K562 (cell line): ENCODE measurements around the gene TOR1AIP1. TPM values are rescaled to one million over a fixed set of nuclear protein-coding genes. Genes with fewer than 3 reads are reported as not detected.

Experiments used
- ATAC-seq: fragments of 200-7000 bp; cut with Tn5 transposase; 3 replicates; pipeline ENCODE4 v1.9.1; 2020; ENCODE audit warnings: moderate library complexity
- BruUV-seq: library from RNA; stranded (reverse); fragments of 400-500 nt; replicated peaks from 2 replicates; lab custom pipeline; 2021; lab: Mats Ljungman, UMichigan
- CTCF ChIA-PET: fragments of 300-600 bp; formaldehyde crosslinking; extraction: SDS; loops from one replicate; lab custom pipeline; 2021; ENCODE audit warnings: low intra/inter-chr PET ratio; lab: Yijun Ruan, JAX
- POLR2A ChIA-PET: fragments of 300-600, 350-650 bp; sonication (Branson Sonifier 250); formaldehyde crosslinking; extraction: SDS; loops from one replicate; lab custom pipeline; 2021; ENCODE audit warnings: antibody characterized with exemption, inconsistent platforms; lab: Yijun Ruan, JAX
- DNase-seq, 4 experiments: peaks; one replicate each; pipeline versions ENCODE4 v3.0.0 to v3.0.0-alpha.2; 2011 to 2018; ENCODE audit warnings: low spot score in 3 of 4, mixed read lengths in 3 of 4; ENCODE audit errors: extremely low read depth in 1 of 4
- FAIRE-seq: peaks from 2 replicates; lab custom pipeline; 2011; peaks lifted over from hg19 to GRCh38; lab: Jason Lieb, UNC
- H2AFZ ChIP-seq: 2 replicates; pipeline ENCODE4 v1.6.0; 2011; ENCODE audit warnings: low read depth, low read length, control low read depth, inconsistent platforms
- H3K27ac ChIP-seq: fragments of 200-600 bp; 3 replicates; pipeline ENCODE4 v1.8.0; 2011; ENCODE audit warnings: low read depth, mild to moderate bottlenecking, control low read depth, inconsistent platforms, low read length, moderate library complexity, mixed read lengths; ENCODE audit errors: extremely low read depth
- H3K27me3 ChIP-seq, 2 experiments: fragments of 300-600 bp in 1 of 2; 2 replicates in 1 of 2; 3 replicates in 1 of 2; pipeline versions ENCODE4 v1.6.0 to v1.8.0; 2011; ENCODE audit warnings: inconsistent platforms in 2 of 2, low read length in 2 of 2, mild to moderate bottlenecking in 1 of 2, mixed read lengths in 1 of 2, moderate library complexity in 1 of 2; ENCODE audit not compliant: control insufficient read depth in 2 of 2, insufficient read depth in 2 of 2
- H3K36me3 ChIP-seq: fragments of 300-600 bp; 3 replicates; pipeline ENCODE4 v1.8.0; 2011; ENCODE audit warnings: mild to moderate bottlenecking, low read length, inconsistent platforms; ENCODE audit not compliant: control insufficient read depth, insufficient read depth
- H3K4me1 ChIP-seq, 2 experiments: fragments of 200-600 bp in 1 of 2; replicated peaks in 1 of 2; 2 replicates in 1 of 2; 3 replicates in 1 of 2; pipeline versions ENCODE4 v1.5.1 to v1.8.0; 2011; ENCODE audit warnings: inconsistent platforms in 2 of 2, low read length in 2 of 2, mild to moderate bottlenecking in 1 of 2, mixed read lengths in 1 of 2, moderate library complexity in 1 of 2; ENCODE audit not compliant: control insufficient read depth in 2 of 2, insufficient read depth in 2 of 2
- H3K4me2 ChIP-seq: 2 replicates; pipeline ENCODE4 v1.6.1; 2011; ENCODE audit warnings: low read length, control low read depth, inconsistent platforms, mixed read lengths; ENCODE audit not compliant: insufficient read depth
- H3K4me3 ChIP-seq: fragments of 200-600 bp; sonication (generic), shearing (Covaris generic); 2 replicates; pipeline ENCODE4 v1.5.1; 2016; ENCODE audit warnings: control low read depth, inconsistent platforms
- H3K79me2 ChIP-seq: fragments of 200-600 bp; 3 replicates; pipeline ENCODE4 v1.8.0; 2011; ENCODE audit warnings: low read length, inconsistent platforms; ENCODE audit not compliant: control insufficient read depth, insufficient read depth
- H3K9ac ChIP-seq, 2 experiments: 2 replicates each; pipeline versions ENCODE4 v1.6.0 to v1.6.1; 2011; ENCODE audit warnings: low read depth in 2 of 2, low read length in 2 of 2, control low read depth in 1 of 2, inconsistent platforms in 1 of 2, mild to moderate bottlenecking in 1 of 2, mixed read lengths in 1 of 2; ENCODE audit not compliant: insufficient read depth in 1 of 2
- H3K9me1 ChIP-seq: one replicate; pipeline ENCODE4 v1.6.0; 2011; ENCODE audit warnings: inconsistent platforms, mild to moderate bottlenecking, low read length, moderate library complexity; ENCODE audit not compliant: control insufficient read depth, insufficient read depth
- H3K9me3 ChIP-seq: replicated peaks from 2 replicates; pipeline ENCODE4 v1.5.1; 2011; ENCODE audit warnings: low read depth, low read length, inconsistent platforms; ENCODE audit not compliant: control insufficient read depth, insufficient read depth
- H4K20me1 ChIP-seq: replicated peaks from 2 replicates; pipeline ENCODE4 v1.6.1; 2011; ENCODE audit warnings: low read length, inconsistent platforms, mixed read lengths; ENCODE audit not compliant: control insufficient read depth, insufficient read depth
- FOSL1 ChIP-seq: fragments of 200-800 bp; sonication (Bioruptor generic); conservative IDR thresholded peaks from 2 replicates; pipeline ENCODE4 v1.6.1; 2016; ENCODE audit warnings: missing genetic modification characterization, missing compliant biosample characterization
- NR2F6 ChIP-seq: fragments of 450-650 bp; formaldehyde crosslinking; IDR thresholded peaks from 2 replicates; pipeline ENCODE4 v1.4.0; 2020; ENCODE audit warnings: mild to moderate bottlenecking
- PML ChIP-seq: IDR thresholded peaks from 2 replicates; pipeline ENCODE4 v1.6.1; 2012; ENCODE audit warnings: low read length, inconsistent platforms
- POLR2A ChIP-seq: fragments of 450-650 bp; conservative IDR thresholded peaks from 2 replicates; pipeline ENCODE4 v1.6.1; 2016
- SAP30 ChIP-seq: fragments of 200-600 bp; sonication (generic); IDR thresholded peaks from 2 replicates; pipeline ENCODE4 v1.6.1; 2012; ENCODE audit warnings: borderline replicate concordance, low read depth, mild to moderate bottlenecking, moderate library complexity, low read length, control low read depth, inconsistent platforms; ENCODE audit not compliant: insufficient read depth, poor library complexity, severe bottlenecking
- SMAD1 ChIP-seq: fragments of 150-350 bp; IDR thresholded peaks from 2 replicates; pipeline ENCODE4 v1.6.1; 2014; ENCODE audit warnings: low read length, low read depth; ENCODE audit not compliant: partially characterized antibody
- SMARCA4 ChIP-seq: fragments of 450-650 bp; IDR thresholded peaks from 2 replicates; pipeline ENCODE4 v1.6.1; 2016
- ZKSCAN1 ChIP-seq: fragments of 150-350 bp; IDR thresholded peaks from 2 replicates; pipeline ENCODE4 v1.6.1; 2016; ENCODE audit warnings: low read depth, low read length
- ZNF717 ChIP-seq: fragments of 250-450 bp; sonication (Bioruptor Pico); IDR thresholded peaks from 2 replicates; pipeline ENCODE4 v1.5.0; 2021
- WGBS: fragments of 100-300 bp; shearing (Covaris generic); methylation state at CpG from one replicate; pipeline ENCODE4 v1.1.6; 2016; ENCODE audit warnings: low coverage, mixed read lengths; ENCODE audit not compliant: insufficient coverage; ENCODE audit errors: missing lambda C conversion rate; 5-methylcytosine and 5-hydroxymethylcytosine counted together
- in situ Hi-C: fragments of 300-500 bp; cut with MboI; formaldehyde crosslinking; loops from 4 replicates; pipeline ENCODE4 v1.15.0; 2018; ENCODE audit warnings: inconsistent platforms, mixed read lengths
- intact Hi-C: fragments of 100-400 bp; cut with micrococcal nuclease; formaldehyde crosslinking; loops from 2 replicates; pipeline ENCODE4 v1.14.2; 2022
- polyA plus RNA-seq, 8 experiments: library from polyadenylated mRNA; depleted of rRNA in 4 of 8; stranded (reverse) in 5 of 8; unstranded in 3 of 8; fragments of >200 nt; fragmentation: Nextera tagmentation in 2 of 8; fragmentation: Illumina TruSeq in 1 of 8; extraction: Ambion mirVana in 2 of 8; extraction: Trizol in 1 of 8; gene quantifications; 2 replicates each; pipeline versions ENCODE4 v1.2.1 to v1.2.3, GENCODE V29; 2011 to 2014; ENCODE audit warnings: inconsistent platforms in 1 of 8, missing spikeins in 1 of 8
- total RNA-seq, 7 experiments: library from RNA; depleted of rRNA in 6 of 7; stranded (reverse); fragments of >200 nt in 6 of 7; fragmentation: Illumina TruSeq in 2 of 7; extraction: Trizol in 2 of 7; gene quantifications; 2 replicates each; pipeline versions ENCODE4 v1.2.1 to v1.2.3, GENCODE V29; 2011 to 2021; ENCODE audit warnings: low replicate concordance in 1 of 7
- TF ChIP-seq, protein P1 (sequence below): fragments of 450-650 bp; formaldehyde crosslinking; IDR thresholded peaks from 2 replicates; pipeline ENCODE4 v1.4.0; 2020; ENCODE audit warnings: mild to moderate bottlenecking, mixed read lengths
- TF ChIP-seq, protein P2 (sequence below): fragments of 450-650 bp; formaldehyde crosslinking; IDR thresholded peaks from 2 replicates; pipeline ENCODE4 v1.4.0; 2020; ENCODE audit warnings: mild to moderate bottlenecking, moderate library complexity
- TF ChIP-seq, protein P3 (sequence below): fragments of 450-650 bp; IDR thresholded peaks from 2 replicates; pipeline ENCODE4 v1.6.1; 2016
- TF ChIP-seq, protein P4 (sequence below), 3 experiments: IDR thresholded peaks in 2 of 3; conservative IDR thresholded peaks in 1 of 3; 2 replicates each; pipeline ENCODE4 v1.5.1; 2011 to 2012; ENCODE audit warnings: low read length in 3 of 3, mild to moderate bottlenecking in 3 of 3, control low read depth in 2 of 3, improper control_type of control experiment in 1 of 3, inconsistent platforms in 1 of 3, low read depth in 1 of 3, mixed read lengths in 1 of 3, moderate library complexity in 1 of 3; ENCODE audit not compliant: insufficient read depth in 2 of 3

TOR1AIP1 gene
- total and polyA plus RNA-seq, 9 of the 15 experiments (the other 6 are each of a cell fraction or from before 2014, with no cell fraction given): 18.1 to 46.9 (median 35.5) TPM

DNA sequence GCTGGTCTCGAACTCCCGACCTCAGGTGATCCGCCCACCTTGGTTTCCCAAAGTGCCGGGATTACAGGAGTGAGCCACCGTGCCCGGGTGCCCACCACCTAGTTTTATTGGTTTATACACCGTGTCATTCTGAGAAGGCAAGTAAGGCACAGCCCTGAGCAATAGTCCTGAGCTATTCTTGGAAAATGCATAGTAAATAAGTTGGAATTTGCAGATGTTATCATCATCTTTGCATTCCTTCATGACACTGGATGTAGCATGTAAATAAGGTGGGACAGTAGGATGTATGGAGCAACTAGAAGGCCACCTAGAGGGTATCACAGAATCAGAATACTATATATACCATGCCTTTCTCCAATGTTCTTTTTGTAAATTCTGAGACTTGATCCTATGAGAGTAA, 15.5 kb upstream of the TOR1AIP1 start (continued):
- TF ChIP-seq ZNF717 (CRISPR knock-in tag) (no peak), FOSL1 (tag) (no peak)

DNA sequence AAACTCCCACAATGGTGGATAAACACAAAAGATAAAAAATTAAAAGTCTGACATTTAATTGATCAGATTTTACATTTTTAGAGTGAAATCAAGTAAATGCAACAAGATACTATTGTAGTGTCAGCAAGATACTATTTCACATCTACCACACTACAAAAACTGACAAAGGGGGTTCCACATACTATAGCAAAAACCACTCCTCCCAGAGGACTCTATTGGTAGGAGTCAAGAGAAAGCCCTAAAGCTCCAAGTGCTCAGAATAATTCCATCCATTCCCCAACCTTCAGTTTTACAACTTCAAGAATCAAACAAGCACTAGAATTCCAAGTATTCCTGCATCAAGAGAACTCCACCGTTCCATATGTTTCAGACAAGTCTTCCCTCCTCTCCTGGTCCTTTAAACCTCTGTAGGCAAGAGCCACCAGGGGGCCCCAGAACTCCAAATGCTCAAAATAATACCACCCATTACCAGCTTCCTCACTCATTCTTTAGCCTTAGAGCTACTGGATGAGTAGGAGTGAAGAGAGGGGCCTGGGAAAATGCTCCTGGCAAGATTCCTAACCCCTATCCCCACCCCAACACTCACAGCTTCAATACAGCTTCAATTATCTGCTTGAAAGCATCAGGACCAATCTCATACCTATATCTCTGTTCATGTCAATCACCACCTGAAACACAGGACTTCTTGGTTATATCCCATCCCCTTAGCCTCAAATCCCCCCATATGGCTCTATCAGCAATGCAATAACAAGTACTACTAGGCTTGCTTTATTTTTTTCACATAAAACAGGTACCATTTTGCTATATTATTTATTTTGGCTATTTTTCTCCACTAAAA, 14.4 kb upstream of the TOR1AIP1 start:
- peaks cover 76% of the 10 kb centered on the region for H3K79me2 ChIP-seq
- H3K4me3 ChIP-seq: no peak overlapping the region
- no peak overlapping the region for H3K9ac ChIP-seq
- intact Hi-C loops (loop anchor here (1.0 to 2.0 kb wide), 2 partner anchors 301 to 312 kb away; no protein-coding TSS in a partner anchor), in situ Hi-C loops (no loop called here)
- CTCF ChIA-PET: interaction anchor here (1.2 to 2.3 kb wide), 2 partner anchors 301 to 310 kb away, joined by 3 to 24 read pairs; no protein-coding TSS in a partner anchor
- no peak overlapping the region for H2AFZ ChIP-seq
- no peaks in the 10 kb centered on the region for H3K27me3 ChIP-seq
- POLR2A ChIA-PET: interaction anchor here (0.6 to 1.5 kb wide), 11 partner anchors 9 to 1256 kb away, joined by 3 to 8 read pairs (median 3); partner anchors contain the start of genes QSOX1 and TOR1AIP1
- peaks cover 92% of the 10 kb centered on the region for H3K36me3 ChIP-seq
- BruUV-seq: no TSS peak
- H3K4me2 ChIP-seq: no peak overlapping the region
- FAIRE-seq (peak; percentile 49), DNase-seq (peak; percentile 56 to 71 (median 64)), ATAC-seq (peak; percentile 90)
- 0 out of 2 replicates have a peak, but pooled peaks cover 3% of the 10 kb centered on the region for H4K20me1 ChIP-seq
- H3K27ac ChIP-seq: no peak overlapping the region
- H3K4me1 ChIP-seq: no peaks in the 10 kb centered on the region; a peak in 1 of 5 replicates
- H3K9me1 ChIP-seq: no peaks in the 10 kb centered on the region
- 50% methylated on average over 1 of the region's 1 CpG for WGBS
- no peaks in the 10 kb centered on the region for H3K9me3 ChIP-seq
- TF ChIP-seq SAP30 (no peak), SMAD1 (no peak), SMARCA4 (no peak), POLR2A (no peak), NR2F6 (CRISPR knock-in tag) (no peak), PML (0 out of 2 replicates have a peak, but pooled peaks have one; percentile 13), ZKSCAN1 (no peak)
- TF ChIP-seq, protein P1, sequence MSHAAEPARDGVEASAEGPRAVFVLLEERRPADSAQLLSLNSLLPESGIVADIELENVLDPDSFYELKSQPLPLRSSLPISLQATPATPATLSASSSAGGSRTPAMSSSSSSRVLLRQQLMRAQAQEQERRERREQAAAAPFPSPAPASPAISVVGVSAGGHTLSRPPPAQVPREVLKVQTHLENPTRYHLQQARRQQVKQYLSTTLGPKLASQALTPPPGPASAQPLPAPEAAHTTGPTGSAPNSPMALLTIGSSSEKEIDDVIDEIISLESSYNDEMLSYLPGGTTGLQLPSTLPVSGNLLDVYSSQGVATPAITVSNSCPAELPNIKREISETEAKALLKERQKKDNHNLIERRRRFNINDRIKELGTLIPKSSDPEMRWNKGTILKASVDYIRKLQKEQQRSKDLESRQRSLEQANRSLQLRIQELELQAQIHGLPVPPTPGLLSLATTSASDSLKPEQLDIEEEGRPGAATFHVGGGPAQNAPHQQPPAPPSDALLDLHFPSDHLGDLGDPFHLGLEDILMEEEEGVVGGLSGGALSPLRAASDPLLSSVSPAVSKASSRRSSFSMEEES (CRISPR knock-in tag): no peak
- TF ChIP-seq, protein P2, sequence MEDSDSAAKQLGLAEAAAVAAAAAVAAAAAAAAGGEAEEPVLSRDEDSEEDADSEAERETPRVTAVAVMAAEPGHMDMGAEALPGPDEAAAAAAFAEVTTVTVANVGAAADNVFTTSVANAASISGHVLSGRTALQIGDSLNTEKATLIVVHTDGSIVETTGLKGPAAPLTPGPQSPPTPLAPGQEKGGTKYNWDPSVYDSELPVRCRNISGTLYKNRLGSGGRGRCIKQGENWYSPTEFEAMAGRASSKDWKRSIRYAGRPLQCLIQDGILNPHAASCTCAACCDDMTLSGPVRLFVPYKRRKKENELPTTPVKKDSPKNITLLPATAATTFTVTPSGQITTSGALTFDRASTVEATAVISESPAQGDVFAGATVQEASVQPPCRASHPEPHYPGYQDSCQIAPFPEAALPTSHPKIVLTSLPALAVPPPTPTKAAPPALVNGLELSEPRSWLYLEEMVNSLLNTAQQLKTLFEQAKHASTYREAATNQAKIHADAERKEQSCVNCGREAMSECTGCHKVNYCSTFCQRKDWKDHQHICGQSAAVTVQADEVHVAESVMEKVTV (CRISPR knock-in tag): peak; percentile 55; the same call in 1 of the 2 replicates
- TF ChIP-seq, protein P3, sequence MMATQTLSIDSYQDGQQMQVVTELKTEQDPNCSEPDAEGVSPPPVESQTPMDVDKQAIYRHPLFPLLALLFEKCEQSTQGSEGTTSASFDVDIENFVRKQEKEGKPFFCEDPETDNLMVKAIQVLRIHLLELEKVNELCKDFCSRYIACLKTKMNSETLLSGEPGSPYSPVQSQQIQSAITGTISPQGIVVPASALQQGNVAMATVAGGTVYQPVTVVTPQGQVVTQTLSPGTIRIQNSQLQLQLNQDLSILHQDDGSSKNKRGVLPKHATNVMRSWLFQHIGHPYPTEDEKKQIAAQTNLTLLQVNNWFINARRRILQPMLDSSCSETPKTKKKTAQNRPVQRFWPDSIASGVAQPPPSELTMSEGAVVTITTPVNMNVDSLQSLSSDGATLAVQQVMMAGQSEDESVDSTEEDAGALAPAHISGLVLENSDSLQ: peak; percentile 41
- TF ChIP-seq, protein P4, sequence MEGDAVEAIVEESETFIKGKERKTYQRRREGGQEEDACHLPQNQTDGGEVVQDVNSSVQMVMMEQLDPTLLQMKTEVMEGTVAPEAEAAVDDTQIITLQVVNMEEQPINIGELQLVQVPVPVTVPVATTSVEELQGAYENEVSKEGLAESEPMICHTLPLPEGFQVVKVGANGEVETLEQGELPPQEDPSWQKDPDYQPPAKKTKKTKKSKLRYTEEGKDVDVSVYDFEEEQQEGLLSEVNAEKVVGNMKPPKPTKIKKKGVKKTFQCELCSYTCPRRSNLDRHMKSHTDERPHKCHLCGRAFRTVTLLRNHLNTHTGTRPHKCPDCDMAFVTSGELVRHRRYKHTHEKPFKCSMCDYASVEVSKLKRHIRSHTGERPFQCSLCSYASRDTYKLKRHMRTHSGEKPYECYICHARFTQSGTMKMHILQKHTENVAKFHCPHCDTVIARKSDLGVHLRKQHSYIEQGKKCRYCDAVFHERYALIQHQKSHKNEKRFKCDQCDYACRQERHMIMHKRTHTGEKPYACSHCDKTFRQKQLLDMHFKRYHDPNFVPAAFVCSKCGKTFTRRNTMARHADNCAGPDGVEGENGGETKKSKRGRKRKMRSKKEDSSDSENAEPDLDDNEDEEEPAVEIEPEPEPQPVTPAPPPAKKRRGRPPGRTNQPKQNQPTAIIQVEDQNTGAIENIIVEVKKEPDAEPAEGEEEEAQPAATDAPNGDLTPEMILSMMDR (IDR thresholded peaks at IDR 0.05 in 2 of 3, conservative IDR thresholded peaks at IDR 0.05 in 1 of 3; ENCODE audit: insufficient read depth in 2 of 3, low read depth in 1 of 3, low read length in 3 of 3): peak; percentile 72 to 85 (median 79)
